Renal pelvis (tissue), 4 donors: ENCODE results near the gene CDYL. TPM values are rescaled to one million over a fixed set of nuclear protein-coding genes. Genes with fewer than 3 reads are reported as not detected.

ENCODE experiments used
- DNase-seq: peaks from one replicate; pipeline ENCODE4 v3.0.0-alpha.2; 2013
- polyA plus RNA-seq, 3 donors: library from polyadenylated mRNA; unstranded; fragments of 120-200 nt; gene quantifications; one replicate each; pipeline ENCODE4 v1.2.1, GENCODE V29; 2013; ENCODE audit not compliant: insufficient read length in 3 of 3

CDYL gene
- polyA plus RNA-seq, 3 donors: 23.4 to 25.9 (median 23.8) TPM

- no peak for DNase-seq
Measured at GRCh38 chr6:4961322-4962168, 185.3 kb downstream of the CDYL start.

GRCh38 chr6:4962905-4963304, 186.7 kb downstream of the CDYL start:
- no peak for DNase-seq

- DNase-seq: no peak
Measured at GRCh38 chr6:4964675-4965561, 188.7 kb downstream of the CDYL start.

GRCh38 chr6:4965562-4966389, 189.6 kb downstream of the CDYL start:
- DNase-seq: no peak

- DNase-seq: no peak
Measured at GRCh38 chr6:4967301-4968030, 191.3 kb downstream of the CDYL start.

GRCh38 chr6:4969609-4970285, 193.5 kb downstream of the CDYL start:
- no peak for DNase-seq

- no peak for DNase-seq
Measured at GRCh38 chr6:4970739-4971395, 194.7 kb downstream of the CDYL start.

GRCh38 chr6:4971851-4972250, 195.6 kb downstream of the CDYL start:
- no peak for DNase-seq

GRCh38 chr6:4972438-4972837, 196.2 kb downstream of the CDYL start:
- DNase-seq: no peak

- DNase-seq: no peak
Measured at GRCh38 chr6:4973415-4973814, 197.2 kb downstream of the CDYL start.

GRCh38 chr6:4973982-4974745, 198.0 kb downstream of the CDYL start:
- peak; percentile 53 for DNase-seq

GRCh38 chr6:4974962-4975361, 198.8 kb downstream of the CDYL start:
- no peak for DNase-seq

GRCh38 chr6:4975506-4975905, 199.3 kb downstream of the CDYL start:
- DNase-seq: no peak

GRCh38 chr6:4977468-4977867, 201.3 kb downstream of the CDYL start:
- DNase-seq: no peak

- no peak for DNase-seq
Measured at GRCh38 chr6:4979426-4979825, 203.2 kb downstream of the CDYL start.

- no peak for DNase-seq
Measured at GRCh38 chr6:4981761-4982160, 205.6 kb downstream of the CDYL start.

GRCh38 chr6:4983322-4983721, 207.1 kb downstream of the CDYL start:
- DNase-seq: no peak

GRCh38 chr6:4986999-4987398, 210.8 kb downstream of the CDYL start:
- no peak for DNase-seq

GRCh38 chr6:4987432-4987831, 211.2 kb downstream of the CDYL start:
- DNase-seq: no peak
